Natural killer cell treated with Interleukin-12 subunit alpha and Interleukin-12 subunit beta and Interleukin-15 and Interleukin-18, amount 100 ng/mL, for 72 hours (primary cell): ENCODE data around the gene P4HB. TPM values are rescaled to one million over a fixed set of nuclear protein-coding genes. Genes with fewer than 3 reads are reported as not detected.
A peak's percentile ranks its signal among the peaks of the same experiment; 100 is the strongest.

Experiments
- ATAC-seq, 2 donors: fragments of 150-1000 bp; cut with Tn5 transposase in 1 of 2; sonication (Bioruptor Pico), chemical (Tn5 transposase) in 1 of 2; 2 replicates each; pipeline ENCODE4 v1.10.0; 2021
- DNase-seq: peaks from one replicate; pipeline ENCODE4 v3.0.0; 2022; ENCODE audit warnings: low spot score
- H3K27ac Mint-ChIP-seq, 2 donors: 1 replicate in 1 of 2; 2 replicates in 1 of 2; pipeline ENCODE4 v1.8.0; 2022; ENCODE audit warnings: mixed read lengths in 2 of 2, mild to moderate bottlenecking in 1 of 2, moderate library complexity in 1 of 2
- H3K27me3 Mint-ChIP-seq, 2 donors: 1 replicate in 1 of 2; 2 replicates in 1 of 2; pipeline ENCODE4 v1.8.0; 2022; ENCODE audit warnings: mixed read lengths in 2 of 2
- H3K36me3 Mint-ChIP-seq: one replicate; pipeline ENCODE4 v1.8.0; 2022; ENCODE audit warnings: mixed read lengths
- H3K4me1 Mint-ChIP-seq, 2 donors: 1 replicate in 1 of 2; 2 replicates in 1 of 2; pipeline ENCODE4 v1.8.0; 2022; ENCODE audit warnings: low read depth in 2 of 2, mixed read lengths in 2 of 2, mild to moderate bottlenecking in 1 of 2
- H3K4me3 Mint-ChIP-seq: one replicate; pipeline ENCODE4 v1.8.0; 2022; ENCODE audit warnings: mixed read lengths
- H3K9me3 Mint-ChIP-seq: 2 replicates; pipeline ENCODE4 v1.8.0; 2022; ENCODE audit warnings: mixed read lengths
- total RNA-seq, 2 donors: library from RNA; stranded (reverse); gene quantifications; one replicate each; pipeline ENCODE4 v1.2.3, GENCODE V29; 2022

P4HB gene
- total RNA-seq, 2 donors from 2014 or later: 691 to 774 TPM

- H3K27ac Mint-ChIP-seq: peak overlapping the region; percentile 36 to 70
- H3K4me3 Mint-ChIP-seq: peak overlapping the region; percentile 93
- no peak for ATAC-seq
- no peaks in the 10 kb centered on the region for H3K9me3 Mint-ChIP-seq
- peaks cover 28% of the 10 kb centered on the region for H3K36me3 Mint-ChIP-seq
- peaks cover 16 to 39% of the 10 kb centered on the region in 2 donors for H3K4me1 Mint-ChIP-seq
- no peak for DNase-seq
- H3K27me3 Mint-ChIP-seq: no peaks in the 10 kb centered on the region
Measured at GRCh38 chr17:81888105-81888987, 28.0 kb upstream of the P4HB start.

- peak overlapping the region in 1 of 2 donors; percentile 60 for H3K27ac Mint-ChIP-seq
- DNase-seq (no peak), ATAC-seq (no peak)
- no peaks in the 10 kb centered on the region for H3K27me3 Mint-ChIP-seq
- H3K9me3 Mint-ChIP-seq: no peaks in the 10 kb centered on the region
- peaks cover 16 to 36% of the 10 kb centered on the region in 2 donors for H3K4me1 Mint-ChIP-seq
- no peak overlapping the region for H3K4me3 Mint-ChIP-seq
- peaks cover 22% of the 10 kb centered on the region for H3K36me3 Mint-ChIP-seq
Measured at GRCh38 chr17:81885869-81886548, 25.7 kb upstream of the P4HB start.

GRCh38 chr17:81885454-81885853 lies 25.1 kb upstream of the P4HB start:
- peaks cover 22% of the 10 kb centered on the region for H3K36me3 Mint-ChIP-seq

GRCh38 chr17:81884968-81885367 lies 24.6 kb upstream of the P4HB start:
- Mint-ChIP-seq H3K27ac (peak overlapping the region in 1 of 2 donors; percentile 60), H3K27me3 (no peaks in the 10 kb centered on the region), H3K9me3 (no peaks in the 10 kb centered on the region), H3K4me1 (peaks cover 12 to 33% of the 10 kb centered on the region in 2 donors), H3K36me3 (peaks cover 22% of the 10 kb centered on the region), H3K4me3 (no peak overlapping the region)
- peak in 1 of 2 donors; percentile 36 for ATAC-seq
- DNase-seq: no peak

More at GRCh38 chr17:81885454-81885853, 25.1 kb upstream of the P4HB start:
- ATAC-seq: no peak
- Mint-ChIP-seq H3K4me1 (peaks cover 14 to 34% of the 10 kb centered on the region in 2 donors), H3K27ac (peak overlapping the region in 1 of 2 donors; percentile 60), H3K9me3 (no peaks in the 10 kb centered on the region), H3K27me3 (no peaks in the 10 kb centered on the region), H3K4me3 (no peak overlapping the region)
- DNase-seq: no peak

- DNase-seq (no peak), ATAC-seq (peak; percentile 22 to 25)
- Mint-ChIP-seq H3K27me3 (no peaks in the 10 kb centered on the region), H3K4me1 (peaks cover 12 to 33% of the 10 kb centered on the region in 2 donors), H3K9me3 (no peaks in the 10 kb centered on the region), H3K27ac (no peak overlapping the region), H3K36me3 (peaks cover 22% of the 10 kb centered on the region), H3K4me3 (no peak overlapping the region)
Measured at GRCh38 chr17:81884520-81884919, 24.2 kb upstream of the P4HB start.

- Mint-ChIP-seq H3K9me3 (no peaks in the 10 kb centered on the region), H3K4me1 (peaks cover 0 to under 1% of the 10 kb centered on the region in 2 donors), H3K36me3 (peaks cover 4% of the 10 kb centered on the region)
Measured at GRCh38 chr17:81879121-81879520, 18.8 kb upstream of the P4HB start.

GRCh38 chr17:81878294-81878693 lies 18.0 kb upstream of the P4HB start:
- Mint-ChIP-seq H3K27ac (no peak overlapping the region), H3K4me1 (peaks cover 0 to under 1% of the 10 kb centered on the region in 2 donors), H3K36me3 (peaks cover 4% of the 10 kb centered on the region), H3K4me3 (no peak overlapping the region), H3K9me3 (no peaks in the 10 kb centered on the region), H3K27me3 (no peaks in the 10 kb centered on the region)
- ATAC-seq (no peak), DNase-seq (no peak)

More at GRCh38 chr17:81879121-81879520, 18.8 kb upstream of the P4HB start:
- Mint-ChIP-seq H3K27ac (no peak overlapping the region), H3K4me3 (no peak overlapping the region), H3K27me3 (no peaks in the 10 kb centered on the region)
- DNase-seq (no peak), ATAC-seq (no peak)

- H3K4me1 Mint-ChIP-seq: peaks cover 4 to 8% of the 10 kb centered on the region in 2 donors
- DNase-seq (no peak), ATAC-seq (no peak)
- H3K36me3 Mint-ChIP-seq: peaks cover 4% of the 10 kb centered on the region
- no peak overlapping the region for H3K4me3 Mint-ChIP-seq
- H3K27me3 Mint-ChIP-seq: no peaks in the 10 kb centered on the region
- H3K9me3 Mint-ChIP-seq: no peaks in the 10 kb centered on the region
- no peak overlapping the region for H3K27ac Mint-ChIP-seq
Measured at GRCh38 chr17:81877569-81877968, 17.2 kb upstream of the P4HB start.

GRCh38 chr17:81871387-81872230 lies 11.3 kb upstream of the P4HB start:
- ATAC-seq: peak in 1 of 2 donors; percentile 2
- H3K36me3 Mint-ChIP-seq: no peaks in the 10 kb centered on the region
- H3K4me1 Mint-ChIP-seq: peaks cover 16 to 23% of the 10 kb centered on the region in 2 donors

GRCh38 chr17:81870981-81871386 lies 10.6 kb upstream of the P4HB start, which contains the start of gene ARHGDIA:
Gene ARHGDIA, minus strand, starts transcription at chr17:81871337. Its CDS starts 1,407 bp downstream, at chr17:81869930.
- H3K4me1 Mint-ChIP-seq: peaks cover 16 to 23% of the 10 kb centered on the region in 2 donors
- no peaks in the 10 kb centered on the region for H3K9me3 Mint-ChIP-seq
- H3K27ac Mint-ChIP-seq: peak within 1 kb of the TSS; percentile 86 to 88
- DNase-seq (no peak), ATAC-seq (peak; percentile 80 to 89)
- H3K4me3 Mint-ChIP-seq: peak within 1 kb of the TSS; percentile 87
- no peaks in the 10 kb centered on the region for H3K36me3 Mint-ChIP-seq
- no peaks in the 10 kb centered on the region for H3K27me3 Mint-ChIP-seq

More at GRCh38 chr17:81871387-81872230, 11.3 kb upstream of the P4HB start:
- no peaks in the 10 kb centered on the region for H3K27me3 Mint-ChIP-seq
- DNase-seq: peak; percentile 97
- no peaks in the 10 kb centered on the region for H3K9me3 Mint-ChIP-seq
- H3K4me3 Mint-ChIP-seq: peak overlapping the region; percentile 79
- H3K27ac Mint-ChIP-seq: peak overlapping the region; percentile 79 to 84

GRCh38 chr17:81870131-81870980 lies 10.0 kb upstream of the P4HB start:
- no peaks in the 10 kb centered on the region for H3K9me3 Mint-ChIP-seq
- no peaks in the 10 kb centered on the region for H3K36me3 Mint-ChIP-seq
- H3K27ac Mint-ChIP-seq: peak overlapping the region; percentile 86 to 88
- ATAC-seq (peak; percentile 48 to 57), DNase-seq (no peak)
- H3K4me1 Mint-ChIP-seq: peaks cover 16 to 26% of the 10 kb centered on the region in 2 donors
- no peaks in the 10 kb centered on the region for H3K27me3 Mint-ChIP-seq
- H3K4me3 Mint-ChIP-seq: peak overlapping the region; percentile 87
